SK-N-SH (cell line): ENCODE results near the gene CLN5. TPM values are rescaled to one million over a fixed set of nuclear protein-coding genes. Genes with fewer than 3 reads are reported as not detected.
A peak's percentile ranks its signal among the peaks of the same experiment; 100 is the strongest.

Experiments used
- CTCF ChIA-PET: fragments of 300-600, 350-600 bp; formaldehyde crosslinking; extraction: SDS; loops from one replicate; lab custom pipeline; 2021; lab: Yijun Ruan, JAX
- POLR2A ChIA-PET: fragments of 350-600 bp; sonication (Branson Sonifier 250); formaldehyde crosslinking; extraction: SDS; loops from one replicate; lab custom pipeline; 2020; ENCODE audit warnings: antibody characterized with exemption, inconsistent platforms; lab: Yijun Ruan, JAX
- DNase-seq: peaks from one replicate; pipeline ENCODE4 v3.0.0; 2012
- H2AFZ ChIP-seq: fragments of 200-600 bp; sonication (generic); 2 replicates; pipeline ENCODE4 v1.8.1; 2016; ENCODE audit warnings: antibody characterized with exemption, mild to moderate bottlenecking, low read depth
- H3F3A ChIP-seq: fragments of 200-600 bp; sonication (generic); replicated peaks from 2 replicates; pipeline ENCODE3; 2016; ENCODE audit warnings: antibody characterized with exemption, mild to moderate bottlenecking; ENCODE audit not compliant: insufficient read depth
- H3K27ac ChIP-seq, 2 experiments: fragments of 200-500 bp in 1 of 2; fragments of 200-600 bp in 1 of 2; sonication (Bioruptor generic) in 1 of 2; sonication (generic), shearing (Covaris generic) in 1 of 2; 2 replicates each; pipeline versions ENCODE4 v1.5.1 to v1.6.1; 2014 to 2016; ENCODE audit warnings: low read depth in 2 of 2, inconsistent platforms in 1 of 2, low read length in 1 of 2, mild to moderate bottlenecking in 1 of 2, mixed read lengths in 1 of 2
- H3K27me3 ChIP-seq: fragments of 200-600 bp; sonication (generic), shearing (Covaris generic); 2 replicates; pipeline ENCODE4 v1.6.1; 2016; ENCODE audit warnings: mixed run types; ENCODE audit not compliant: insufficient read depth
- H3K36me3 ChIP-seq, 2 experiments: fragments of 200-500 bp in 1 of 2; fragments of 200-600 bp in 1 of 2; sonication (Bioruptor generic) in 1 of 2; sonication (generic) in 1 of 2; replicated peaks in 1 of 2; 2 replicates each; pipeline versions ENCODE3 to v1.5.1; 2014 to 2016; ENCODE audit warnings: low read length in 1 of 2, mild to moderate bottlenecking in 1 of 2; ENCODE audit not compliant: insufficient read depth in 2 of 2, control insufficient read depth in 1 of 2
- H3K4me1 ChIP-seq, 2 experiments: fragments of 200-500 bp in 1 of 2; fragments of 200-600 bp in 1 of 2; sonication (Bioruptor generic) in 1 of 2; sonication (generic), shearing (Covaris generic) in 1 of 2; 2 replicates each; pipeline versions ENCODE4 v1.5.1 to v1.6.1; 2014 to 2016; ENCODE audit warnings: low read depth in 1 of 2, low read length in 1 of 2, mixed run types in 1 of 2; ENCODE audit not compliant: insufficient read depth in 2 of 2, control insufficient read depth in 1 of 2
- H3K4me2 ChIP-seq: fragments of 200-600 bp; sonication (generic), shearing (Covaris generic); 2 replicates; pipeline ENCODE4 v1.6.1; 2017; ENCODE audit warnings: mixed run types
- H3K4me3 ChIP-seq, 2 experiments: fragments of 200-500 bp in 1 of 2; fragments of 200-600 bp in 1 of 2; sonication (Bioruptor generic) in 1 of 2; sonication (generic), shearing (Covaris generic) in 1 of 2; 2 replicates each; pipeline versions ENCODE4 v1.5.1 to v1.8.1; 2014 to 2016; ENCODE audit warnings: low read depth in 2 of 2, inconsistent platforms in 1 of 2, low read length in 1 of 2, mild to moderate bottlenecking in 1 of 2, mixed read lengths in 1 of 2, moderate library complexity in 1 of 2
- H3K79me2 ChIP-seq: fragments of 200-600 bp; sonication (generic); 2 replicates; pipeline ENCODE4 v1.8.1; 2017; ENCODE audit warnings: mild to moderate bottlenecking; ENCODE audit not compliant: insufficient read depth
- H3K9ac ChIP-seq: fragments of 200-600 bp; sonication (generic); 2 replicates; pipeline ENCODE4 v1.6.1; 2017; ENCODE audit warnings: mixed run types
- H3K9me2 ChIP-seq: fragments of 200-600 bp; sonication (generic); 2 replicates; pipeline ENCODE4 v1.6.1; 2017; ENCODE audit warnings: mixed run types
- H3K9me3 ChIP-seq: fragments of 200-600 bp; sonication (generic); 2 replicates; pipeline ENCODE4 v1.6.1; 2017; ENCODE audit warnings: mixed run types, mild to moderate bottlenecking, moderate library complexity
- H4K20me1 ChIP-seq: fragments of 200-600 bp; sonication (generic); 2 replicates; pipeline ENCODE4 v1.6.1; 2017; ENCODE audit warnings: mild to moderate bottlenecking, mixed run types; ENCODE audit not compliant: insufficient read depth
- ELF1 ChIP-seq: IDR thresholded peaks from 2 replicates; pipeline ENCODE4 v1.4.0; 2012
- EP300 ChIP-seq, 2 experiments: IDR thresholded peaks; 2 replicates each; pipeline versions ENCODE4 v1.4.0 to v1.6.1; 2012; ENCODE audit warnings: borderline replicate concordance in 1 of 2, low read depth in 1 of 2, low read length in 1 of 2
- FOXJ3 ChIP-seq: sonication (generic); formaldehyde crosslinking; IDR thresholded peaks from 2 replicates; pipeline ENCODE4 v1.5.1; 2020; ENCODE audit warnings: mild to moderate bottlenecking, missing genetic modification reagents
- GABPA ChIP-seq: IDR thresholded peaks from 2 replicates; pipeline ENCODE4 v1.4.0; 2012; ENCODE audit warnings: low read depth, mild to moderate bottlenecking
- IRF3 ChIP-seq: fragments of 150-350 bp; IDR thresholded peaks from 2 replicates; pipeline ENCODE4 v1.6.1; 2016; ENCODE audit warnings: mild to moderate bottlenecking, low read depth, low read length
- MAX ChIP-seq: IDR thresholded peaks from 2 replicates; pipeline ENCODE4 v1.4.0; 2012; ENCODE audit warnings: low read depth
- MEF2A ChIP-seq: IDR thresholded peaks from 2 replicates; pipeline ENCODE4 v1.4.0; 2012; ENCODE audit warnings: low read depth, borderline replicate concordance
- MXI1 ChIP-seq: IDR thresholded peaks from 2 replicates; pipeline ENCODE4 v1.6.1; 2012; ENCODE audit warnings: mild to moderate bottlenecking, low read depth, low read length, improper control_type of control experiment
- NFIC ChIP-seq: IDR thresholded peaks from 2 replicates; pipeline ENCODE4 v1.4.0; 2012; ENCODE audit warnings: borderline replicate concordance
- NRF1 ChIP-seq: IDR thresholded peaks from 2 replicates; pipeline ENCODE4 v1.6.1; 2012; ENCODE audit warnings: low read depth, mild to moderate bottlenecking, low read length
- PBX3 ChIP-seq: IDR thresholded peaks from 2 replicates; pipeline ENCODE4; 2012
- POLR2AphosphoS5 ChIP-seq: IDR thresholded peaks from 2 replicates; pipeline ENCODE4 v1.6.1; 2012; ENCODE audit warnings: low read depth, low read length
- RAD21 ChIP-seq: IDR thresholded peaks from 2 replicates; pipeline ENCODE4 v1.6.1; 2012; ENCODE audit warnings: mild to moderate bottlenecking, low read length
- REST ChIP-seq: IDR thresholded peaks from 2 replicates; pipeline ENCODE4 v1.6.1; 2012; ENCODE audit warnings: mild to moderate bottlenecking, low read depth, low read length, moderate library complexity
- SMC3 ChIP-seq: IDR thresholded peaks from 2 replicates; pipeline ENCODE4 v1.6.1; 2012; ENCODE audit warnings: low read depth, low read length, improper control_type of control experiment
- TEAD4 ChIP-seq: IDR thresholded peaks from 2 replicates; pipeline ENCODE4 v1.4.0; 2012; ENCODE audit warnings: mild to moderate bottlenecking, borderline replicate concordance; ENCODE audit not compliant: insufficient read depth
- USF1 ChIP-seq: IDR thresholded peaks from 2 replicates; pipeline ENCODE4 v1.4.0; 2012; ENCODE audit warnings: low read depth, borderline replicate concordance
- ZBTB33 ChIP-seq: IDR thresholded peaks from 2 replicates; pipeline ENCODE4 v1.4.0; 2012; ENCODE audit warnings: low read depth, borderline replicate concordance
- WGBS: methylation state at CpG from one replicate; pipeline ENCODE4 v1.1.6; 2017; ENCODE audit warnings: low lambda C conversion rate; 5-methylcytosine and 5-hydroxymethylcytosine counted together
- polyA plus RNA-seq, 3 experiments: library from polyadenylated mRNA; depleted of rRNA; stranded (reverse); fragments of >200 nt; gene quantifications; 2 replicates each; pipeline ENCODE4 v1.2.3, GENCODE V29; 2012

The CLN5 gene
- polyA plus RNA-seq, 1 of the 3 experiments (the other 2 are of a cell fraction), result 11.6 TPM

GRCh38 chr13:77026861-77027621 is 35.2 kb downstream of the CLN5 start, which contains the start of gene FBXL3 (continued):
- TF ChIP-seq USF1, result no peak
- no peak for TF ChIP-seq FOXJ3 (CRISPR knock-in tag)
- no peak for TF ChIP-seq SMC3
- peak; percentile 90 for TF ChIP-seq POLR2AphosphoS5
- TF ChIP-seq MEF2A, result no peak
- TF ChIP-seq RAD21, result no peak
- TF ChIP-seq IRF3, result no peak

GRCh38 chr13:77028202-77028601 is 36.3 kb downstream of the CLN5 start:
- CTCF ChIA-PET, result no interaction called here
- DNase-seq, result no peak
- TF ChIP-seq NRF1 (no peak), IRF3 (no peak), USF1 (no peak), TEAD4 (no peak), MAX (no peak), SMC3 (no peak), PBX3 (no peak), GABPA (no peak), MXI1 (no peak), NFIC (no peak), ZBTB33 (no peak), ELF1 (no peak), REST (no peak), EP300 (IDR thresholded peaks at IDR 0.05; ENCODE audit: borderline replicate concordance in 1 of 2, low read depth in 1 of 2, low read length in 1 of 2) (no peak), RAD21 (no peak)

More at GRCh38 chr13:77028202-77028601, 36.3 kb downstream of the CLN5 start:
- no peaks in the 10 kb centered on the region for H3K36me3 ChIP-seq
- peaks cover 9 to 14% of the 10 kb centered on the region in 2 experiments; a peak in 3 of 4 replicates for H3K4me1 ChIP-seq
- 74% methylated on average over 5 of the region's 5 CpGs for WGBS
- H3K9me3 ChIP-seq, result no peaks in the 10 kb centered on the region
- H3K79me2 ChIP-seq, result peaks cover 32% of the 10 kb centered on the region
- no peaks in the 10 kb centered on the region for H3K9me2 ChIP-seq
- H4K20me1 ChIP-seq, result peaks cover 31% of the 10 kb centered on the region
- peak overlapping the region; percentile 86 for H2AFZ ChIP-seq
- peak overlapping the region; percentile 70 for H3K4me2 ChIP-seq
- peak overlapping the region in 1 of 2 experiments; percentile 87; a peak in 1 of 4 replicates for H3K4me3 ChIP-seq
- peak overlapping the region in 1 of 2 experiments; percentile 82; a peak in 2 of 4 replicates for H3K27ac ChIP-seq
- no peaks in the 10 kb centered on the region for H3K27me3 ChIP-seq
- H3K9ac ChIP-seq, result no peak overlapping the region
- POLR2A ChIA-PET, result no interaction called here
- peaks cover 10% of the 10 kb centered on the region for H3F3A ChIP-seq
